Body of pancreas (tissue), 4 donors: ENCODE measurements around the gene VWA2.

Source experiments
- POLR2A ChIP-seq, 3 donors: fragments of 450-650 bp; IDR thresholded peaks; one replicate each; pipeline ENCODE4 v1.6.1; 2016; ENCODE audit warnings: antibody characterized with exemption in 3 of 3, mild to moderate bottlenecking in 2 of 3
- TF ChIP-seq, protein P1 (sequence below), 7 experiments: fragments of 450-650 bp in 4 of 7; fragments of 200-600 bp in 3 of 7; sonication (generic) in 3 of 7; IDR thresholded peaks; one replicate each; pipeline ENCODE4 v1.5.1; 2016 to 2019; ENCODE audit warnings: antibody characterized with exemption in 7 of 7

GRCh38 chr10:114297136-114297705, 58.2 kb downstream of the VWA2 start:
- TF ChIP-seq, protein P1, sequence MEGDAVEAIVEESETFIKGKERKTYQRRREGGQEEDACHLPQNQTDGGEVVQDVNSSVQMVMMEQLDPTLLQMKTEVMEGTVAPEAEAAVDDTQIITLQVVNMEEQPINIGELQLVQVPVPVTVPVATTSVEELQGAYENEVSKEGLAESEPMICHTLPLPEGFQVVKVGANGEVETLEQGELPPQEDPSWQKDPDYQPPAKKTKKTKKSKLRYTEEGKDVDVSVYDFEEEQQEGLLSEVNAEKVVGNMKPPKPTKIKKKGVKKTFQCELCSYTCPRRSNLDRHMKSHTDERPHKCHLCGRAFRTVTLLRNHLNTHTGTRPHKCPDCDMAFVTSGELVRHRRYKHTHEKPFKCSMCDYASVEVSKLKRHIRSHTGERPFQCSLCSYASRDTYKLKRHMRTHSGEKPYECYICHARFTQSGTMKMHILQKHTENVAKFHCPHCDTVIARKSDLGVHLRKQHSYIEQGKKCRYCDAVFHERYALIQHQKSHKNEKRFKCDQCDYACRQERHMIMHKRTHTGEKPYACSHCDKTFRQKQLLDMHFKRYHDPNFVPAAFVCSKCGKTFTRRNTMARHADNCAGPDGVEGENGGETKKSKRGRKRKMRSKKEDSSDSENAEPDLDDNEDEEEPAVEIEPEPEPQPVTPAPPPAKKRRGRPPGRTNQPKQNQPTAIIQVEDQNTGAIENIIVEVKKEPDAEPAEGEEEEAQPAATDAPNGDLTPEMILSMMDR (IDR thresholded peaks at IDR 0.05) = no peak
- no peak for TF ChIP-seq POLR2A (IDR thresholded peaks at IDR 0.05)
